K562 (cell line): ENCODE results near the gene NFATC1. TPM values are rescaled to one million over a fixed set of nuclear protein-coding genes. Genes with fewer than 3 reads are reported as not detected.
A peak's percentile ranks its signal among the peaks of the same experiment; 100 is the strongest.

ENCODE experiments used
- ATAC-seq: fragments of 200-7000 bp; cut with Tn5 transposase; 3 replicates; pipeline ENCODE4 v1.9.1; 2020; ENCODE audit warnings: moderate library complexity
- BruUV-seq: library from RNA; stranded (reverse); fragments of 400-500 nt; replicated peaks from 2 replicates; lab custom pipeline; 2021; lab: Mats Ljungman, UMichigan
- CTCF ChIA-PET: fragments of 300-600 bp; formaldehyde crosslinking; extraction: SDS; loops from one replicate; lab custom pipeline; 2021; ENCODE audit warnings: low intra/inter-chr PET ratio; lab: Yijun Ruan, JAX
- POLR2A ChIA-PET: fragments of 300-600, 350-650 bp; sonication (Branson Sonifier 250); formaldehyde crosslinking; extraction: SDS; loops from one replicate; lab custom pipeline; 2021; ENCODE audit warnings: antibody characterized with exemption, inconsistent platforms; lab: Yijun Ruan, JAX
- DNase-seq, 4 experiments: peaks; one replicate each; pipeline versions ENCODE4 v3.0.0 to v3.0.0-alpha.2; 2011 to 2018; ENCODE audit warnings: low spot score in 3 of 4, mixed read lengths in 3 of 4; ENCODE audit errors: extremely low read depth in 1 of 4
- FAIRE-seq: peaks from 2 replicates; lab custom pipeline; 2011; peaks lifted over from hg19 to GRCh38; lab: Jason Lieb, UNC
- H2AFZ ChIP-seq: 2 replicates; pipeline ENCODE4 v1.6.0; 2011; ENCODE audit warnings: low read depth, low read length, control low read depth, inconsistent platforms
- H3K27ac ChIP-seq: fragments of 200-600 bp; 3 replicates; pipeline ENCODE4 v1.8.0; 2011; ENCODE audit warnings: low read depth, mild to moderate bottlenecking, control low read depth, inconsistent platforms, low read length, moderate library complexity, mixed read lengths; ENCODE audit errors: extremely low read depth
- H3K27me3 ChIP-seq, 2 experiments: fragments of 300-600 bp in 1 of 2; 2 replicates in 1 of 2; 3 replicates in 1 of 2; pipeline versions ENCODE4 v1.6.0 to v1.8.0; 2011; ENCODE audit warnings: inconsistent platforms in 2 of 2, low read length in 2 of 2, mild to moderate bottlenecking in 1 of 2, mixed read lengths in 1 of 2, moderate library complexity in 1 of 2; ENCODE audit not compliant: control insufficient read depth in 2 of 2, insufficient read depth in 2 of 2
- H3K36me3 ChIP-seq: fragments of 300-600 bp; 3 replicates; pipeline ENCODE4 v1.8.0; 2011; ENCODE audit warnings: mild to moderate bottlenecking, low read length, inconsistent platforms; ENCODE audit not compliant: control insufficient read depth, insufficient read depth
- H3K4me1 ChIP-seq, 2 experiments: fragments of 200-600 bp in 1 of 2; replicated peaks in 1 of 2; 2 replicates in 1 of 2; 3 replicates in 1 of 2; pipeline versions ENCODE4 v1.5.1 to v1.8.0; 2011; ENCODE audit warnings: inconsistent platforms in 2 of 2, low read length in 2 of 2, mild to moderate bottlenecking in 1 of 2, mixed read lengths in 1 of 2, moderate library complexity in 1 of 2; ENCODE audit not compliant: control insufficient read depth in 2 of 2, insufficient read depth in 2 of 2
- H3K4me2 ChIP-seq: 2 replicates; pipeline ENCODE4 v1.6.1; 2011; ENCODE audit warnings: low read length, control low read depth, inconsistent platforms, mixed read lengths; ENCODE audit not compliant: insufficient read depth
- H3K4me3 ChIP-seq: fragments of 200-600 bp; sonication (generic), shearing (Covaris generic); 2 replicates; pipeline ENCODE4 v1.5.1; 2016; ENCODE audit warnings: control low read depth, inconsistent platforms
- H3K79me2 ChIP-seq: fragments of 200-600 bp; 3 replicates; pipeline ENCODE4 v1.8.0; 2011; ENCODE audit warnings: low read length, inconsistent platforms; ENCODE audit not compliant: control insufficient read depth, insufficient read depth
- H3K9ac ChIP-seq, 2 experiments: 2 replicates each; pipeline versions ENCODE4 v1.6.0 to v1.6.1; 2011; ENCODE audit warnings: low read depth in 2 of 2, low read length in 2 of 2, control low read depth in 1 of 2, inconsistent platforms in 1 of 2, mild to moderate bottlenecking in 1 of 2, mixed read lengths in 1 of 2; ENCODE audit not compliant: insufficient read depth in 1 of 2
- H3K9me1 ChIP-seq: one replicate; pipeline ENCODE4 v1.6.0; 2011; ENCODE audit warnings: inconsistent platforms, mild to moderate bottlenecking, low read length, moderate library complexity; ENCODE audit not compliant: control insufficient read depth, insufficient read depth
- H3K9me3 ChIP-seq: replicated peaks from 2 replicates; pipeline ENCODE4 v1.5.1; 2011; ENCODE audit warnings: low read depth, low read length, inconsistent platforms; ENCODE audit not compliant: control insufficient read depth, insufficient read depth
- H4K20me1 ChIP-seq: replicated peaks from 2 replicates; pipeline ENCODE4 v1.6.1; 2011; ENCODE audit warnings: low read length, inconsistent platforms, mixed read lengths; ENCODE audit not compliant: control insufficient read depth, insufficient read depth
- MAX ChIP-seq: sonication (generic); formaldehyde crosslinking; IDR thresholded peaks from 2 replicates; pipeline ENCODE4 v1.9.0; 2022; ENCODE audit warnings: mild to moderate bottlenecking, missing genetic modification reagents
- TCF3 ChIP-seq: sonication (generic); formaldehyde crosslinking; IDR thresholded peaks from 2 replicates; pipeline ENCODE4 v1.4.0; 2020; ENCODE audit warnings: mild to moderate bottlenecking, missing genetic modification reagents
- TEAD2 ChIP-seq: fragments of 450-650 bp; IDR thresholded peaks from 2 replicates; pipeline ENCODE4 v1.6.1; 2016; ENCODE audit warnings: missing genetic modification characterization, control low read depth, missing compliant biosample characterization
- WHSC1 ChIP-seq: IDR thresholded peaks from one replicate; pipeline ENCODE4 v1.6.1; 2012; ENCODE audit warnings: low read length, control low read depth, inconsistent platforms
- ZKSCAN1 ChIP-seq: fragments of 150-350 bp; IDR thresholded peaks from 2 replicates; pipeline ENCODE4 v1.6.1; 2016; ENCODE audit warnings: low read depth, low read length
- ZNF282 ChIP-seq: sonication (generic); formaldehyde crosslinking; IDR thresholded peaks from 2 replicates; pipeline ENCODE4 v1.8.1; 2023; ENCODE audit warnings: missing genetic modification reagents
- WGBS: fragments of 100-300 bp; shearing (Covaris generic); methylation state at CpG from one replicate; pipeline ENCODE4 v1.1.6; 2016; ENCODE audit warnings: low coverage, mixed read lengths; ENCODE audit not compliant: insufficient coverage; ENCODE audit errors: missing lambda C conversion rate; 5-methylcytosine and 5-hydroxymethylcytosine counted together
- in situ Hi-C: fragments of 300-500 bp; cut with MboI; formaldehyde crosslinking; loops from 4 replicates; pipeline ENCODE4 v1.15.0; 2018; ENCODE audit warnings: inconsistent platforms, mixed read lengths
- intact Hi-C: fragments of 100-400 bp; cut with micrococcal nuclease; formaldehyde crosslinking; loops from 2 replicates; pipeline ENCODE4 v1.14.2; 2022
- polyA plus RNA-seq, 8 experiments: library from polyadenylated mRNA; depleted of rRNA in 4 of 8; stranded (reverse) in 5 of 8; unstranded in 3 of 8; fragments of >200 nt; fragmentation: Nextera tagmentation in 2 of 8; fragmentation: Illumina TruSeq in 1 of 8; extraction: Ambion mirVana in 2 of 8; extraction: Trizol in 1 of 8; gene quantifications; 2 replicates each; pipeline versions ENCODE4 v1.2.1 to v1.2.3, GENCODE V29; 2011 to 2014; ENCODE audit warnings: inconsistent platforms in 1 of 8, missing spikeins in 1 of 8
- total RNA-seq, 7 experiments: library from RNA; depleted of rRNA in 6 of 7; stranded (reverse); fragments of >200 nt in 6 of 7; fragmentation: Illumina TruSeq in 2 of 7; extraction: Trizol in 2 of 7; gene quantifications; 2 replicates each; pipeline versions ENCODE4 v1.2.1 to v1.2.3, GENCODE V29; 2011 to 2021; ENCODE audit warnings: low replicate concordance in 1 of 7

The NFATC1 gene
- total and polyA plus RNA-seq, 9 of the 15 experiments (the other 6 are each of a cell fraction or from before 2014, with no cell fraction given): 1.1 to 16.4 (median 2.5) TPM

GRCh38 chr18:79345981-79346380, 49.7 kb upstream of the NFATC1 start:
- in situ Hi-C loops (no loop called here), intact Hi-C loops (no loop called here)
- DNase-seq (no peak), ATAC-seq (no peak), FAIRE-seq (no peak)
- no peak overlapping the region for H3K27ac ChIP-seq
- H3K4me2 ChIP-seq: no peak overlapping the region
- no peak overlapping the region for H3K9ac ChIP-seq
- H3K9me1 ChIP-seq: no peaks in the 10 kb centered on the region
- H3K9me3 ChIP-seq: no peaks in the 10 kb centered on the region
- H2AFZ ChIP-seq: no peak overlapping the region
- peaks cover 15% of the 10 kb centered on the region; the same call in 2 of the 3 replicates for H3K36me3 ChIP-seq
- 95% methylated on average over 11 of the region's 26 CpGs for WGBS
- peaks cover 0 to 3% of the 10 kb centered on the region in 2 experiments; a peak in 1 of 5 replicates for H3K4me1 ChIP-seq
- CTCF ChIA-PET: no interaction called here
- POLR2A ChIA-PET: no interaction called here
- no peak for TF ChIP-seq WHSC1
- 0 out of 2 replicates have a peak, but pooled peaks have one; percentile 27 for TF ChIP-seq MAX
- TF ChIP-seq ZKSCAN1: peak; percentile 96
- no peaks in the 10 kb centered on the region for H4K20me1 ChIP-seq
- H3K79me2 ChIP-seq: no peaks in the 10 kb centered on the region
- H3K27me3 ChIP-seq: no peaks in the 10 kb centered on the region
- BruUV-seq: no TSS peak
- H3K4me3 ChIP-seq: no peak overlapping the region

- intact Hi-C loops: no loop called here
- no peaks in the 10 kb centered on the region for H3K9me3 ChIP-seq
- ChIA-PET CTCF (no interaction called here), POLR2A (no interaction called here)
- no peaks in the 10 kb centered on the region for H3K79me2 ChIP-seq
- no peak overlapping the region for H3K4me3 ChIP-seq
- H3K27ac ChIP-seq: no peak overlapping the region
- H2AFZ ChIP-seq: no peak overlapping the region
- no peaks in the 10 kb centered on the region for H3K27me3 ChIP-seq
- FAIRE-seq (no peak), DNase-seq (no peak), ATAC-seq (no peak)
- BruUV-seq: no TSS peak
- H3K36me3 ChIP-seq: peaks cover 15% of the 10 kb centered on the region; the same call in 2 of the 3 replicates
- H3K9ac ChIP-seq: no peak overlapping the region
- H3K4me2 ChIP-seq: no peak overlapping the region
- 73% methylated on average over 5 of the region's 5 CpGs for WGBS
- no peaks in the 10 kb centered on the region for H3K9me1 ChIP-seq
- in situ Hi-C loops: no loop called here
- TF ChIP-seq TEAD2 (no peak), ZNF282 (no peak), TCF3 (CRISPR knock-in tag) (no peak)
- peaks cover 0 to 3% of the 10 kb centered on the region in 2 experiments; a peak in 1 of 5 replicates for H3K4me1 ChIP-seq
- H4K20me1 ChIP-seq: no peaks in the 10 kb centered on the region
These were observed 47.7 kb upstream of the NFATC1 start for GRCh38 chr18:79348066-79348465.
